GM19043 (cell line): ENCODE results near the gene ATP2A2.
"Not testable (repeated sequence)": the region's sequence is repeated elsewhere in the genome, so short reads cannot be mapped to it uniquely, and the experiment has no call there.

Experiments
- ATAC-seq: cut with Tn5 transposase; IDR thresholded peaks from one replicate; pipeline ENCODE4 v1.9.1; 2021; ENCODE audit warnings: low read depth; ENCODE audit not compliant: unreplicated experiment

ATP2A2 gene

GRCh38 chr12:110280779-110281548, at the start of gene ATP2A2:
TSS of gene ATP2A2 (plus strand) at chr12:110281247. CDS start at chr12:110281790, 543 bp downstream.
- ATAC-seq, result peak; percentile 67

GRCh38 chr12:110233212-110233903, 47.7 kb upstream of the ATP2A2 start:
- ATAC-seq, result no peak

GRCh38 chr12:110234331-110234751, 46.7 kb upstream of the ATP2A2 start:
- ATAC-seq, result no peak

- ATAC-seq, result no peak
Observed at GRCh38 chr12:110234755-110235154, 46.3 kb upstream of the ATP2A2 start.

GRCh38 chr12:110235383-110235782, 45.7 kb upstream of the ATP2A2 start:
- ATAC-seq, result no peak

GRCh38 chr12:110243227-110243626, 37.8 kb upstream of the ATP2A2 start:
- ATAC-seq, result no peak

- ATAC-seq, result no peak
Observed at GRCh38 chr12:110244372-110244771, 36.7 kb upstream of the ATP2A2 start.

- ATAC-seq, result no peak
Observed at GRCh38 chr12:110244829-110245228, 36.2 kb upstream of the ATP2A2 start.

GRCh38 chr12:110245369-110245772, 35.7 kb upstream of the ATP2A2 start:
- no peak for ATAC-seq

- no peak for ATAC-seq
Observed at GRCh38 chr12:110246636-110247339, 34.3 kb upstream of the ATP2A2 start.

GRCh38 chr12:110247340-110248095, 33.5 kb upstream of the ATP2A2 start:
- no peak for ATAC-seq

GRCh38 chr12:110248096-110248447, 33.0 kb upstream of the ATP2A2 start:
- no peak for ATAC-seq

GRCh38 chr12:110249105-110249504, 31.9 kb upstream of the ATP2A2 start:
- no peak for ATAC-seq

- ATAC-seq, result no peak
Observed at GRCh38 chr12:110249716-110250225, 31.3 kb upstream of the ATP2A2 start.

GRCh38 chr12:110251381-110251780, 29.7 kb upstream of the ATP2A2 start:
- no peak for ATAC-seq

- ATAC-seq, result no peak
Observed at GRCh38 chr12:110252716-110253115, 28.3 kb upstream of the ATP2A2 start.

GRCh38 chr12:110253176-110253575, 27.9 kb upstream of the ATP2A2 start:
- no peak for ATAC-seq

GRCh38 chr12:110254971-110255540, 26.0 kb upstream of the ATP2A2 start:
- ATAC-seq, result no peak

- not testable (repeated sequence) for ATAC-seq
Observed at GRCh38 chr12:110255890-110256456, 25.1 kb upstream of the ATP2A2 start.
